Transverse colon (tissue), 4 donors: Measurements from ENCODE around the gene PRKCA. TPM values are rescaled to one million over a fixed set of nuclear protein-coding genes. Genes with fewer than 3 reads are reported as not detected.

Experiments used
- DNase-seq: peaks from one replicate; pipeline ENCODE4 v3.0.0-alpha.2; 2019
- H3K27ac ChIP-seq, 4 donors: fragments of 200-600 bp; sonication (generic); 2 replicates each; pipeline ENCODE4 v1.5.1; 2016 to 2018; ENCODE audit warnings: inconsistent platforms in 4 of 4
- H3K27me3 ChIP-seq: fragments of 200-600 bp; sonication (generic); 2 replicates; pipeline ENCODE4 v1.5.1; 2017; ENCODE audit warnings: inconsistent platforms
- H3K36me3 ChIP-seq, 4 donors: fragments of 200-600 bp; sonication (generic); 2 replicates each; pipeline ENCODE4 v1.5.1; 2017 to 2019; ENCODE audit warnings: inconsistent platforms in 4 of 4
- H3K4me1 ChIP-seq, 4 donors: fragments of 200-600 bp; sonication (generic); 2 replicates each; pipeline ENCODE4 v1.5.1; 2017 to 2020; ENCODE audit warnings: inconsistent platforms in 4 of 4
- H3K4me3 ChIP-seq, 4 donors: fragments of 200-600 bp; sonication (generic); 1 replicate in 1 of 4; 2 replicates in 3 of 4; pipeline versions ENCODE4 v1.5.1 to v1.6.1; 2017 to 2019; ENCODE audit warnings: inconsistent platforms in 4 of 4
- H3K9me3 ChIP-seq, 2 donors: fragments of 200-600 bp; sonication (generic); 2 replicates each; pipeline ENCODE4 v1.5.1; 2017 to 2019; ENCODE audit warnings: inconsistent platforms in 2 of 2
- EP300 ChIP-seq: sonication (generic); formaldehyde crosslinking; IDR thresholded peaks from one replicate; pipeline ENCODE4 v1.6.1; 2017; ENCODE audit warnings: antibody characterized with exemption, low read depth
- POLR2A ChIP-seq: fragments of 450-650 bp; IDR thresholded peaks from one replicate; pipeline ENCODE4 v1.6.1; 2016; ENCODE audit warnings: antibody characterized with exemption, mild to moderate bottlenecking, moderate library complexity
- POLR2AphosphoS5 ChIP-seq, 3 donors: sonication (generic); formaldehyde crosslinking; IDR thresholded peaks; one replicate each; pipeline ENCODE4 v1.6.1; 2016; ENCODE audit warnings: antibody characterized with exemption in 3 of 3
- WGBS, 2 donors: methylation state at CpG; one replicate each; pipeline ENCODE4 v1.1.5; 2018; ENCODE audit warnings: low coverage in 1 of 2; 5-methylcytosine and 5-hydroxymethylcytosine counted together
- in situ Hi-C, 4 donors: fragments of 200-750 bp; cut with MboI; loops; one replicate each; pipeline versions ENCODE4 v1.15.0 to v1.15.1; 2017; ENCODE audit warnings: low sequenced_read_pairs in 3 of 4, low pct_ligation_motif_present in 1 of 4, low pct_unique_long_range_greater_than_20kb in 1 of 4
- intact Hi-C: fragments of 100-400 bp; cut with DNase I; formaldehyde crosslinking; loops from one replicate; pipeline ENCODE4 v1.15.1; 2023; ENCODE audit warnings: low total_unique reads
- total RNA-seq, 4 donors: library from RNA; depleted of rRNA; stranded (reverse); fragments of >200 nt; gene quantifications; one replicate each; pipeline ENCODE4 v1.1.0, GENCODE V29; 2016
- TF ChIP-seq, protein P1 (sequence below), 5 experiments: fragments of 200-600 bp in 3 of 5; fragments of 450-650 bp in 2 of 5; sonication (generic) in 3 of 5; IDR thresholded peaks; 1 replicate in 2 of 5; 2 replicates in 3 of 5; pipeline ENCODE4 v1.5.1; 2016 to 2017; ENCODE audit warnings: antibody characterized with exemption in 5 of 5, inconsistent platforms in 3 of 5, mild to moderate bottlenecking in 2 of 5, moderate library complexity in 1 of 5

Gene PRKCA
- total RNA-seq, 4 donors from 2014 or later, result 16.1 to 49.7 (median 31.7) TPM

DNA sequence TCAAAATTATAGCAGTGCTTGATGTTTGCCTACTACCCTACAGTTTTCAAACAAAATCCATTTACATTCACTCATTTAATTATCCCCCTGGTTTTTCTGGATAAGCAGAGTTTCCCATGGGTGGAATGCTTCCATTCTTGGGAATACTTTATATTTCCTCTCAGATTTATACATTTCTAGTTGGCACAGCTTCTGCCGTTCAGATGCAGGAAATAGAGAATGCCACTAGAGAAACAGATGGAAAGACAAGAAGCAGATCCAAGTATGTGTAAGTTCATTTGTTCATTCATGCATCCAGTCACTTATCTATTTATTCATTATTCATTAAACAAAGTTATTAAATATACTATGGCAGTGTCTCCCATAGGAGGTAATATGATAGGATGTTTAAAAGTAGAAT lies 467.5 kb downstream of the PRKCA start:
- 72 to 86% methylated on average over 1 of the region's 1 CpG for WGBS, 2 donors
- TF ChIP-seq, protein P1, sequence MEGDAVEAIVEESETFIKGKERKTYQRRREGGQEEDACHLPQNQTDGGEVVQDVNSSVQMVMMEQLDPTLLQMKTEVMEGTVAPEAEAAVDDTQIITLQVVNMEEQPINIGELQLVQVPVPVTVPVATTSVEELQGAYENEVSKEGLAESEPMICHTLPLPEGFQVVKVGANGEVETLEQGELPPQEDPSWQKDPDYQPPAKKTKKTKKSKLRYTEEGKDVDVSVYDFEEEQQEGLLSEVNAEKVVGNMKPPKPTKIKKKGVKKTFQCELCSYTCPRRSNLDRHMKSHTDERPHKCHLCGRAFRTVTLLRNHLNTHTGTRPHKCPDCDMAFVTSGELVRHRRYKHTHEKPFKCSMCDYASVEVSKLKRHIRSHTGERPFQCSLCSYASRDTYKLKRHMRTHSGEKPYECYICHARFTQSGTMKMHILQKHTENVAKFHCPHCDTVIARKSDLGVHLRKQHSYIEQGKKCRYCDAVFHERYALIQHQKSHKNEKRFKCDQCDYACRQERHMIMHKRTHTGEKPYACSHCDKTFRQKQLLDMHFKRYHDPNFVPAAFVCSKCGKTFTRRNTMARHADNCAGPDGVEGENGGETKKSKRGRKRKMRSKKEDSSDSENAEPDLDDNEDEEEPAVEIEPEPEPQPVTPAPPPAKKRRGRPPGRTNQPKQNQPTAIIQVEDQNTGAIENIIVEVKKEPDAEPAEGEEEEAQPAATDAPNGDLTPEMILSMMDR (IDR thresholded peaks at IDR 0.05), result no peak
- TF ChIP-seq POLR2AphosphoS5 (IDR thresholded peaks at IDR 0.05), result no peak
- no peak for TF ChIP-seq EP300
- no peak for TF ChIP-seq POLR2A
- intact Hi-C loops (no loop called here), in situ Hi-C loops (no loop called here)
- no peaks in the 10 kb centered on the region for H3K9me3 ChIP-seq
- no peak overlapping the region for H3K4me3 ChIP-seq
- DNase-seq, result no peak
- no peaks in the 10 kb centered on the region for H3K27me3 ChIP-seq
- no peaks in the 10 kb centered on the region for H3K4me1 ChIP-seq
- no peak overlapping the region for H3K27ac ChIP-seq
- peaks cover 0 to 4% (median 0%) of the 10 kb centered on the region in 4 donors for H3K36me3 ChIP-seq

DNA sequence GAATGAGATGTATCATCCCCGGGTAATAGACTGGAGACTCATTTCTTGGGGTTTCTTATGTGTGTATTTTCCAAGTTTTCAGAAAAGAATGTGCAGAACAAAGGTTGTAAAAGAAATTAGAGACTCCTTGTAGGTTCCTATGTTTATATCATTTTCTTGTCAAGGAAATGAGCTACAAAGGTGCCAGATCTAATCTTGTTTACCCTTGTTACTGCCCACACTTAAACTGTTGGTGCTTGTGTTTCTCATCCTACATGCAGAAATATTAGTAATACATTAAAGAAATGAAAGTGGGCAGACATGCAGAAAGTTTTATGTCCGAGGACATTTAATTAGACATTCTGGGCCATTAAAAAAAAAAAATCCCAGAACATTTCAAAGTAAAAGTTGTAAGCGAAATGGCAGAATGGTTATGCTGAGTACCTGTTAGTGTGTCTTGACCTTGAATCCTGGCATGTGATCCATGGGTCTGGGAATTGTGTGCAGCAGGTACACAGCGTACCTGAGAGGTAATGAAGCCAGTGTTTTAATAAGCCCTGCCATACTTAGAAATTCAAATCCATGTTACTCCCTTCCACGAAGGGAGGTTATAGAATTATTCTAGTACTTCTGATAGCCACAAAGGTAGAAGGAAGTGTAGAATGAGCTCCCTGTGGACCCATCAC lies 469.9 kb downstream of the PRKCA start:
- Histone ChIP-seq H3K4me1 (no peaks in the 10 kb centered on the region), H3K4me3 (no peak overlapping the region), H3K36me3 (peaks cover 0 to 4% (median 0%) of the 10 kb centered on the region in 4 donors), H3K27me3 (no peaks in the 10 kb centered on the region), H3K9me3 (no peaks in the 10 kb centered on the region), H3K27ac (no peak overlapping the region)
- intact Hi-C loops, result no loop called here
- TF ChIP-seq POLR2AphosphoS5 (IDR thresholded peaks at IDR 0.05) (no peak), EP300 (no peak), POLR2A (no peak)
- TF ChIP-seq, protein P1 (IDR thresholded peaks at IDR 0.05), result no peak
- no peak for DNase-seq
- in situ Hi-C loops, result no loop called here
- WGBS, 2 donors, result 81 to 86% methylated on average over 4 to 5 of the region's 5 CpGs

DNA sequence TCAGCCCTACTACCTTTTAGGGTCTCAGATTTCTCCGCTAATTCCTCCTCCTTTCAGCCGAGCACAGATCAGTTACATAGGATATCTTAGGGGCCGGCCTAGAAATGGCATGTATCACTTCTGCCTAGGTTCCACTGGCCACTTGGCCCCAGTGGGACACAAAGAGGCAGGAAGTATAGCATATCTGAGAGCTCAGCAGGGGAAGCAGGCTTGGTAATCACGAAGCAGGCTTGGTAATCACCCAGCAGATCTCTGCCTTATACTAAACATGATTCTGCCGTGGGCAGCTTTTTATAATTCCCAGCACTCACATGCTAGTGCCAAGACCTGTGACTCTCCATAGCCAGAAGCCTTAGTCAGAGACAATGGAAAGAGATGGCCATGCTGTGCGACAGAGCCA lies 472.9 kb downstream of the PRKCA start:
- Histone ChIP-seq H3K4me1 (no peaks in the 10 kb centered on the region), H3K27ac (no peak overlapping the region), H3K27me3 (no peaks in the 10 kb centered on the region), H3K9me3 (no peaks in the 10 kb centered on the region), H3K4me3 (no peak overlapping the region), H3K36me3 (peaks cover 0 to 4% (median 0%) of the 10 kb centered on the region in 4 donors)
- in situ Hi-C loops, result no loop called here
- no peak for DNase-seq
- no peak for TF ChIP-seq EP300
- TF ChIP-seq POLR2AphosphoS5 (IDR thresholded peaks at IDR 0.05), result no peak
- TF ChIP-seq POLR2A, result no peak
- TF ChIP-seq, protein P1 (IDR thresholded peaks at IDR 0.05), result no peak
- 77 to 100% methylated on average over 2 to 6 of the region's 6 CpGs for WGBS, 2 donors
- intact Hi-C loops, result no loop called here

DNA sequence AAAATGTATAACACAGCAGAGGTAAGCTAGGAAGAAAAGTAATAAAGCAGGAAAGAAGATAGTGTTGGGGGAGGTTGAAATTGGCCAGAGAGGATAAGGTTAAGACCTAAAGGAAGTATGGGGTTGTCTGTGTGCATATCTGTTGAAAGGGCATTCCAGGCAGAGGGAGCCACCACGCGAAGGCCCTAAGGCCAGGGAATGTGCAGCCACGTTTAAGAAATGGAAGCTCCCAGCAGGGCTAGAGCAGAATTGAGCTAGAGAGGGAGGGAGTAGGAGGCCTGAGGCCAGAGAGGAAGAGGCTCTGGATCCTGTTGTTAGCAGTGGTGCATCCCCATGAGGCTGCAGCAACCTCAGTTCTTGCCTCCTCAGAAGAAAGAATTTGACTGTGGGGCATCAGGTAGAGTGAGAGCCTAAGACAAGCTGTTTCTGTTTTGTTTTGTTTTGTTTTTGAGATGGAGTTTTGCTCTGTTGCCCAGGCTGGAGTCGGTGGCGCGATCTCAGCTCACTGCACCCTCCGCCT lies 473.5 kb downstream of the PRKCA start:
- Histone ChIP-seq H3K4me1 (no peaks in the 10 kb centered on the region), H3K27me3 (no peaks in the 10 kb centered on the region), H3K27ac (no peak overlapping the region), H3K9me3 (no peaks in the 10 kb centered on the region), H3K4me3 (no peak overlapping the region), H3K36me3 (peaks cover 0 to 4% (median 0%) of the 10 kb centered on the region in 4 donors)
- intact Hi-C loops (no loop called here), in situ Hi-C loops (no loop called here)
- TF ChIP-seq POLR2AphosphoS5 (IDR thresholded peaks at IDR 0.05) (no peak), POLR2A (no peak), EP300 (no peak)
- TF ChIP-seq, protein P1 (IDR thresholded peaks at IDR 0.05), result no peak
- DNase-seq, result no peak
- 76 to 86% methylated on average over 4 to 7 of the region's 7 CpGs for WGBS, 2 donors
